Measurements from ENCODE around the gene PKHD1.

PKHD1 gene

GRCh38 chr6:51790946-51791345, 296.5 kb downstream of the PKHD1 start:
- no peak for DNase-seq (ENCODE audit: low spot score)

- DNase-seq (ENCODE audit: low spot score) = no peak
Measured at GRCh38 chr6:51788121-51788520, 299.3 kb downstream of the PKHD1 start.

GRCh38 chr6:51778666-51779065, 308.7 kb downstream of the PKHD1 start:
- DNase-seq (ENCODE audit: low spot score) = no peak

GRCh38 chr6:51777618-51778017, 309.8 kb downstream of the PKHD1 start:
- DNase-seq (ENCODE audit: low spot score) = no peak

- no peak for DNase-seq (ENCODE audit: low spot score)
Measured at GRCh38 chr6:51775942-51776860, 311.2 kb downstream of the PKHD1 start.

GRCh38 chr6:51768087-51768486, 319.3 kb downstream of the PKHD1 start:
- DNase-seq (ENCODE audit: low spot score) = no peak

GRCh38 chr6:51765230-51765629, 322.2 kb downstream of the PKHD1 start:
- DNase-seq (ENCODE audit: low spot score) = no peak

GRCh38 chr6:51753635-51754034, 333.8 kb downstream of the PKHD1 start:
- no peak for DNase-seq (ENCODE audit: low spot score)

GRCh38 chr6:51743999-51744398, 343.4 kb downstream of the PKHD1 start:
- no peak for DNase-seq (ENCODE audit: low spot score)

- DNase-seq (ENCODE audit: low spot score) = no peak
Measured at GRCh38 chr6:51740658-51741057, 346.8 kb downstream of the PKHD1 start.

GRCh38 chr6:51738614-51739013, 348.8 kb downstream of the PKHD1 start:
- DNase-seq (ENCODE audit: low spot score) = no peak

GRCh38 chr6:51737580-51738360, 349.6 kb downstream of the PKHD1 start:
- no peak for DNase-seq (ENCODE audit: low spot score)

- DNase-seq (ENCODE audit: low spot score) = no peak
Measured at GRCh38 chr6:51725155-51725554, 362.3 kb downstream of the PKHD1 start.

- DNase-seq (ENCODE audit: low spot score) = no peak
Measured at GRCh38 chr6:51720327-51720726, 367.1 kb downstream of the PKHD1 start.

GRCh38 chr6:51719297-51719696, 368.1 kb downstream of the PKHD1 start:
- DNase-seq (ENCODE audit: low spot score) = no peak

GRCh38 chr6:51718533-51718932, 368.9 kb downstream of the PKHD1 start:
- DNase-seq (ENCODE audit: low spot score) = no peak

GRCh38 chr6:51717477-51717876, 369.9 kb downstream of the PKHD1 start:
- no peak for DNase-seq (ENCODE audit: low spot score)

- no peak for DNase-seq (ENCODE audit: low spot score)
Measured at GRCh38 chr6:51711876-51712275, 375.5 kb downstream of the PKHD1 start.

- no peak for DNase-seq (ENCODE audit: low spot score)
Measured at GRCh38 chr6:51706086-51706485, 381.3 kb downstream of the PKHD1 start.

GRCh38 chr6:51704932-51705540, 382.4 kb downstream of the PKHD1 start:
- DNase-seq (ENCODE audit: low spot score) = no peak

GRCh38 chr6:51702851-51703250, 384.6 kb downstream of the PKHD1 start:
- DNase-seq (ENCODE audit: low spot score) = no peak

- no peak for DNase-seq (ENCODE audit: low spot score)
Measured at GRCh38 chr6:51684603-51685002, 402.8 kb downstream of the PKHD1 start.

GRCh38 chr6:51684038-51684437, 403.4 kb downstream of the PKHD1 start:
- no peak for DNase-seq (ENCODE audit: low spot score)
